ENCODE data around the gene PAPPA. TPM values are rescaled to one million over a fixed set of nuclear protein-coding genes. Genes with fewer than 3 reads are reported as not detected.

PAPPA gene
- total RNA-seq, 1 experiment from 2014 or later: 0.17 TPM

- H2BK20ac ChIP-seq (ENCODE audit: low read depth, low read length, poor library complexity, severe bottlenecking): no peak overlapping the region
- H3T11ph ChIP-seq (ENCODE audit: low read length): no peak overlapping the region
- H3K79me1 ChIP-seq (ENCODE audit: insufficient read depth, low read depth, low read length, poor library complexity, severe bottlenecking): no peaks in the 10 kb centered on the region
- no peak overlapping the region for H3K9ac ChIP-seq (ENCODE audit: extremely low read depth, insufficient read length, low read length)
- no peak overlapping the region for H3K56ac ChIP-seq (ENCODE audit: insufficient read length, low read depth, low read length)
- H3K27ac ChIP-seq (ENCODE audit: insufficient read length, low read depth, low read length): no peak overlapping the region
- Mint-ChIP-seq H3K4me3 (no peak overlapping the region), H3K4me1 (no peaks in the 10 kb centered on the region), H3K27ac (no peak overlapping the region), H3K36me3 (ENCODE audit: insufficient read depth in 1 of 3, low read depth in 3 of 3) (no peaks in the 10 kb centered on the region), H3K27me3 (ENCODE audit: low read depth) (peaks cover 26% of the 10 kb centered on the region), H3K9me3 (no peaks in the 10 kb centered on the region)
- no peaks in the 10 kb centered on the region for H4K20me1 ChIP-seq (ENCODE audit: control insufficient read depth, insufficient read depth, insufficient read length)
- WGBS (ENCODE audit: extremely low coverage, insufficient read length, low lambda C conversion rate): no CpG with 5 or more reads among the region's 1 CpG
- H3K4me2 ChIP-seq (ENCODE audit: insufficient read depth, insufficient read length, low read length): no peak overlapping the region
- H3K79me2 ChIP-seq (ENCODE audit: insufficient read depth, low read length): no peaks in the 10 kb centered on the region
- H2BK120ac ChIP-seq (ENCODE audit: low read depth, low read length, poor library complexity, severe bottlenecking): no peak overlapping the region
- H4K5ac ChIP-seq (ENCODE audit: insufficient read length, low read depth, low read length): no peak overlapping the region
- H3K4me1 ChIP-seq (ENCODE audit: insufficient read depth, low read length): no peaks in the 10 kb centered on the region
- no peak for TF ChIP-seq CTCF (conservative IDR thresholded peaks at IDR 0.05)
- no peak overlapping the region for H4K91ac ChIP-seq (ENCODE audit: insufficient read length, low read depth, low read length)
- no peak for DNase-seq
- no peak overlapping the region for H3K18ac ChIP-seq (ENCODE audit: insufficient read length, low read depth, low read length)
- no peak overlapping the region for H3K14ac ChIP-seq (ENCODE audit: insufficient read depth, low read length)
- H2BK12ac ChIP-seq (ENCODE audit: insufficient read length, low read depth, low read length): no peak overlapping the region
- no peaks in the 10 kb centered on the region for H3K9me3 ChIP-seq (ENCODE audit: control insufficient read depth, low read depth, low read length)
- no peaks in the 10 kb centered on the region for H3K27me3 ChIP-seq (ENCODE audit: insufficient read depth, low read length)
- no peak overlapping the region for H2BK5ac ChIP-seq (ENCODE audit: insufficient read length, low read length)
- H3K23ac ChIP-seq (ENCODE audit: insufficient read length, low read depth, low read length): no peak overlapping the region
- no peak overlapping the region for H2BK15ac ChIP-seq (ENCODE audit: low read depth, low read length)
- no peak overlapping the region for H2AFZ ChIP-seq (ENCODE audit: low read length)
- H3K23me2 ChIP-seq (ENCODE audit: insufficient read length, low read depth, low read length, poor library complexity, severe bottlenecking): no peaks in the 10 kb centered on the region
- no peak overlapping the region for H3K4ac ChIP-seq (ENCODE audit: low read depth, low read length)
- no peak overlapping the region for H2AK5ac ChIP-seq (ENCODE audit: insufficient read length, low read length)
- H4K8ac ChIP-seq (replicated peaks; ENCODE audit: insufficient read length, low read depth, low read length): no peak overlapping the region
Observed at GRCh38 chr9:116247284-116247683, 93.7 kb downstream of the PAPPA start.

Measured in H9 (cell line).